Right forelimb (tissue), 1 donor: Measurements from ENCODE around the gene ZNF547.
"Not testable (repeated sequence)": the region's sequence is repeated elsewhere in the genome, so short reads cannot be mapped to it uniquely, and the experiment has no call there.

Source experiments
- DNase-seq: peaks from one replicate; pipeline ENCODE4 v3.0.0-alpha.2; 2018

Gene ZNF547

DNA sequence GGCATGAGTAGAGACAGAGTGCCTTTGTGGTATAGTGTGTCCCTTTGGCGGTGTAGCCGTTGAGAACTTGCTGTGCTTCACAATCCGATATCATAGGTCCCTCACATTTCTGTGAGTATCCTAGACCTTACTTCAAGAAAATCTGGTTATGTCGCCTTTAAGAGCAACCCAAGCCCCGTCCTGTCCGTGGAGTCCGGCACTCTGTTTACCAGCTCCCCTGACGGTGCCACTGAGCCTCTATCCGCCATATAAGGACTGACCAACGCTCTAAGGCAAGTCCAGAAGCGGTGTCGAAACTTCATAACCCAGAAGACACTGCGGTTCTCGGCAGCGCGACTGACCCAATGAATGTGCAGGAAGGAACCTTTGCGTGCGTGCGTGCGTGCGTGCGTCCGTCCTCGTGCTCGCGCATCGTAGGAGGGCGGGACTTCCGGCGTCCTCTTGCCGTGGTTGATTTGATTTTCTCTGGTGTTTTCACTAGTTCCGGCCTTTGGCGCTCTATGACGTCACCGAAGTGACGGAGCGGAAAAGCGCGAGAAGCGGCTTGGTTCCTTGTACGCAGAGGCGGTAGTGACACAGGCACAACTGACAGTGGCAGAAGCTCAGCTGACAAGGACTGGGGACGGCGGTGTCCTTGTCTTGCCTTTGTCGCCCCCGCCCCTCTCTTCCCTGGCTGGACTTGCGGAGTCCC, at the start of gene ZNF547, which contains the start of gene TRAPPC2B:
Gene ZNF547 (plus strand): TSS at position 555 of the 691 bp plus-strand sequence. CDS start 5,005 bp downstream, outside the sequence.
Gene TRAPPC2B (plus strand): TSS at position 555 of the 691 bp plus-strand sequence. CDS start 1,283 bp downstream, outside the sequence.
- peak; percentile 100 for DNase-seq

DNA sequence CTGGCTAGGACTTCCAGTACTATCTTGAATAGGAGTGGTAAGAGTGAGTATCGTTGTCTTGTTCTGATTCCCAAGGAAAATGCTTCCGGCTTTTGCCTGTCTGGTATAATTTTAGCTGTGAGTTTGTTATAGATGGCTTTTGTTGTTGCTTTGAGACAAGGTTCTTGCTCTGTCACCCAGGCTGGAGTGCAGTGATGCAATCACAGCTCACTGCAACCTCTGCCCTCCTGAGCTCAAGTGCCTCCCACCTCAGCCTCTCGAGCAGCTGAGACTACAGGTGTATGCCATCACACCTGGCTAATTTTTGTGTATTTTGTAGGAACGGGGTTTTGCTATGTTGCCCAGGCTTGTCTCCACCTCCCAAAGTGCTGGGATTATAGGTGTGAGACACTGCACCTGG, 49.2 kb upstream of the ZNF547 start:
- DNase-seq, result no peak

GRCh38 chr19:57317503-57317902, 45.8 kb upstream of the ZNF547 start:
- no peak for DNase-seq

DNA sequence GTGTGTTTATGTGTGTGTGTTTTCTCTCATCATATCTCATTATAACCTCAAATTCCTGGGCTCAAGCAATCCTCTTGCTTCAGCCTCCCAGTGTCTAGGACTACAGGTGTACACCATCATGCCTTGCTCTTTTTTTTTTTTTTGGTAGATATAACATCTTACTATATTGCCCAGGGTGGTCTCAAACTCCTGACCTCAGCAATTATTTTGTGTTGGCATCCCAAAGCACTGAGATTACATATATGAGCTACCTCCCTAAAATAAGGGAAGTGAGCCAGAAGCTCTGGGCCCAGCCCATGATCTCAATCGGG, 43.5 kb upstream of the ZNF547 start:
- no peak for DNase-seq

DNA sequence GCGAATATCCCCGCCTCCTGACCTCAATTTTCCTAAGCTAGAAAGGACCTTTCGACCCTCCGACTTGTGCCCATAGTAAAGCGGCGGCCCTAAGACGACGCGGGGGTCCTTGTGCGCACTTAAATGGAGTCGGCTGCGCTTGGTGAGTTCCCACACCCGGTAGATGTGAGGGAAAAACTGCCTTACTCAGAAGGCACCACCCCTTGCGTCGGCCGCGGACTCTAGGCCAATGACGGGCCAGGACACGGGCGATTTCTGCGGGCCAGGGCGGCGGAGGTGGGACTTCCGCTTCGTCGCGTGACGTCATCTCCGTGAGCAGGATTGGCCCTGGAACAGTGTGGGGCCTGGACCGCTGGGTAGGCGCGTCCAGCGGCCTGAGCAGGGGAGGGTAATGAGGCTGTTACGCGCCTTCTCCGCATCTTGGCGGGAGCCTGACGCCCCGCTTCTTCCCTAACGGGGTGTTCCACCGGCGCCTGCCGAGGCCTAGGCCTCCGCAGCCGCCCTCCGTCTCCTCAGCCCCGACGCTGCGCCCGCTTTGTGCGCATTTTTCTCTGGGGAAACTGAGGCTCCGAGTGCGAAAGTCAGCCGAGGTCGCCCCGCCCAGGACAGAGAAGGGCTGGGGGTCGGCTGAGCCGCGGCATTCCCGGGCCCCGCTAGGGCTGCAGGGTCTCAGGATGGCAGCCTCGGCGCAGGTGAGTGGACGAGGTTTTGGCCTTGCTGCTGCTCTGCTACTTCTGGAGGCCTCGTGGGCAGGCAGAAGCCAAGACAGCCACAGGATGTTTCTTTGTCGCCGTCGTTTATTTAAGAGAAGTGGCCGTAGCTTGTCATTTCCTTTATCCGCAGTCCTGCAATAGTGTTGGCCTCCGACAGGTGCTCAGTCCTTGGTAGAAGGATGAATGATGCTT, 42.9 kb upstream of the ZNF547 start, which contains the start of gene ZNF543:
Gene ZNF543 (plus strand): TSS at position 293 of the 905 bp plus-strand sequence. CDS start 382 bp downstream, at position 675.
- DNase-seq, result peak; percentile 97

DNA sequence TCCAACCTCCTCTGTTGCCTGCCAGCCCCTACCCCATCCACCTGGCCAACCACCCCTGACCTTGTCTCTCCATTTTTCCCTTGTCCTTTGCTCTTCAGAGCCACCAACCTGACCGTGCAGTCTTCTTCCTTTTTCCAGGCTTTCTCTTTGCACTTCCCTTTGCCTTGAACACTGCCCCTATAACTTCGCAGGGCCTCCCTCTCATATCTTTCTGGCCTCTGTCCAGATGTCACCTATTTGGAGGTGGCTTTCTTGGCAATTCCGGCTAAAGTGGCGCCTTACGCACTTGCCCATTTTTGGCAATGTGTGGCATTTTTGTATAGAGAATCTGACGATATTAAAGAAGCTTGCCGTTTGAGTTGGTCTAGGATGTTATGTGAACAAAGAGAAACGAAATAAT, 42.2 kb upstream of the ZNF547 start:
- no peak for DNase-seq

DNA sequence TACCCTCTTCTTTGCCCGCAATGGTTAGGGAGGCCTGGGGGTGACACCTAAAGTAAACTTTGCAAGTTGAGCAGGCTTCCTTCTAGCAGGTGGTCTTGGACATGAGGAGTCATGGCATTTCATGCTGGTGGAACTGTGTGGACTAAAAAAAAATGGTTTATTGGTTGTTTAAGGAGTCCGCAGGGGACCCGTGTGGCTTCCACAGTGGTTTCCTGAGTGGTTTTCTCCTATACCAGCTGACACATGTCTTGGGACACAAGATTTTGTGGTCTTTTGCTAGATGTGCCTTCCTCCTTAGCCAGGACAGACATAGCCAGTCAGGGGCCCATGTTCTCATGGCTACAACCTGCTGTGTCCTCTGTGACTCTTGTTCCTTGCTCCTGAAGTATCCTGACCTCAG, 41.6 kb upstream of the ZNF547 start:
- no peak for DNase-seq

- DNase-seq, result no peak
These were observed 38.4 kb upstream of the ZNF547 start for GRCh38 chr19:57324992-57325391.

DNA sequence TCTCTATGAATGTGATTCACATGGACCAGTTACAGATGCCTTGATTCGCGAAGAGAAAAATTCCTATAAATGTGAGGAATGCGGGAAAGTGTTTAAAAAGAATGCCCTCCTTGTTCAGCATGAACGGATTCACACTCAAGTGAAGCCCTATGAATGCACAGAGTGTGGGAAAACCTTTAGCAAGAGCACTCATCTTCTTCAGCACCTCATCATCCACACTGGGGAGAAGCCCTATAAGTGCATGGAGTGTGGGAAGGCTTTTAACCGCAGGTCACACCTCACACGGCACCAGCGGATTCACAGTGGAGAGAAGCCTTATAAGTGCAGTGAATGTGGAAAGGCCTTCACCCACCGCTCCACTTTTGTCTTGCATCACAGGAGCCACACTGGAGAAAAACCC, 35.4 kb upstream of the ZNF547 start:
- no peak for DNase-seq

DNA sequence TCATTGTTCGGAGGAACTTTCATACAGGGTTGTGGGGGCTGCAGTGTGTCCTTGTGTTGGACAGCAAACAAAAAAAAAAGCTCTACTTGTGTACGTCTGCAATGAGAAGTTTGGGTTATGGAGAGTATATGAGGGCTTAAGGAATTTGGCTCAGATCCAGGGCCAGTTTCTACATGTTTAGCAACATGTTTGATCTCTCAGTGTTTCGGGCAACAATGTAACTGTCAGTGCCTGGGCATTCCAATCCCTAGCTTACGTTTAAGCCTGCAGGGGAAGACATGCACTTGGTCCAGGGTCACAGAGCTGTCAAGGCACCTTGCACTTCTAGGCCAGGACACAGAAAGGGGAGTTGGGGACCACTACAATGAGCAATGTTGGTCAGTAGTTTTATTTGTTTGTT, 29.2 kb upstream of the ZNF547 start:
- DNase-seq, result no peak

DNA sequence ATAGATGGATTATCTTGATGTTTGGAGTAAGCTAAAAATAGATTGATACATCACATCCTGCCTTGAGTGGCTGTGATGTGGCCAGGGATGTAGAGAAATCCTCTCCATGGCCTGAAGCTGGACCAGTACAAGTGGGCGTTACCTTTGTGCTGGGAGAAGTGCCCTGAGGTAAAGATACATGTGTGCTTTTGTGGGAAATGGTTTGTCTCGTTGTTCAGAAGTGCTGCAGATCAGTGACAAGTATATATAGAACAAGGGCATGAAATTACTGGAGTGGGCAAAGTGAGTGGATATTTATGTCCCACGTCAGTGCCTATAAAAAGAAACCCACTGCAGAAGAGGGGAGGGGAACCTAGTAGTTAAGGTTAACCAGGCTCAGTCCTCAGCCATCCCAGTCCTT, 24.5 kb upstream of the ZNF547 start:
- DNase-seq, result no peak

DNA sequence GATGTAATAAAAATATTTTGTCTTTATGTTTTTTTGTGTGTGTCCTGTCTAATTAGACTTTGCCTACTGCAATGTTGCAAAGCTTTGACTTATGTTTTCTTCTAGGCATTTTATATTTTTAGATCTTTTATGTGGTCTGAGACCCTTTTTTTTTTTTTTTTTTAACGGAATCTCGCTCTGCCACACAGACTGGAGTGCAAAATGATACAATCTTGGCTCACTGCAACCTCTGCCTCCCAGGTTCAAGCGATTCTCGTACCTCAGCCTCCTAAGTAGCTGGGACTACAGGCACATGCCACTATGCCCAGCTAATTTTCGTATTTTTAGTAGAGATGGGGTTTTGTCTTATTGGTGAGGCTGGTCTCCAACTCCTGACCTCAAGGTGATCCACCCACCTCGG, 20.8 kb upstream of the ZNF547 start:
- DNase-seq, result no peak

DNA sequence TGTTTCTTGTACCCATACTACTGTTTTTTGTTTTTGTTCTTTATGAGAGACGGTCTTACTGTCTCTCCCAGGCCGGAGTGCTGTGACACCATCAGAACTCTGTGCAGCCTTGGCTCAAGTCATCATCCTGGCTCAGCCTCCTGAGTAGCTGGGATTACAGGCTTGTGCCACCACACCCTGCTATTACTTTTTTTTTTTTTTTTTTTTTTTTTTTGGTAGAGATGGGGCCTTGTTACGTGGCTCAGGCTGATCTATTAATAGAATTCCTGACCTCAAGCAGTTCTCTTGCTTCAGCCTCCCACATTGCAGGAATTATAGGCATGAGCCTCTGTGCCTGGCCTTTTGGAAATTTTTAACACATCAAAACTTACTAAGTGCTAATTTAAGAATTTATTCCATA, 15.2 kb upstream of the ZNF547 start:
- DNase-seq, result no peak

DNA sequence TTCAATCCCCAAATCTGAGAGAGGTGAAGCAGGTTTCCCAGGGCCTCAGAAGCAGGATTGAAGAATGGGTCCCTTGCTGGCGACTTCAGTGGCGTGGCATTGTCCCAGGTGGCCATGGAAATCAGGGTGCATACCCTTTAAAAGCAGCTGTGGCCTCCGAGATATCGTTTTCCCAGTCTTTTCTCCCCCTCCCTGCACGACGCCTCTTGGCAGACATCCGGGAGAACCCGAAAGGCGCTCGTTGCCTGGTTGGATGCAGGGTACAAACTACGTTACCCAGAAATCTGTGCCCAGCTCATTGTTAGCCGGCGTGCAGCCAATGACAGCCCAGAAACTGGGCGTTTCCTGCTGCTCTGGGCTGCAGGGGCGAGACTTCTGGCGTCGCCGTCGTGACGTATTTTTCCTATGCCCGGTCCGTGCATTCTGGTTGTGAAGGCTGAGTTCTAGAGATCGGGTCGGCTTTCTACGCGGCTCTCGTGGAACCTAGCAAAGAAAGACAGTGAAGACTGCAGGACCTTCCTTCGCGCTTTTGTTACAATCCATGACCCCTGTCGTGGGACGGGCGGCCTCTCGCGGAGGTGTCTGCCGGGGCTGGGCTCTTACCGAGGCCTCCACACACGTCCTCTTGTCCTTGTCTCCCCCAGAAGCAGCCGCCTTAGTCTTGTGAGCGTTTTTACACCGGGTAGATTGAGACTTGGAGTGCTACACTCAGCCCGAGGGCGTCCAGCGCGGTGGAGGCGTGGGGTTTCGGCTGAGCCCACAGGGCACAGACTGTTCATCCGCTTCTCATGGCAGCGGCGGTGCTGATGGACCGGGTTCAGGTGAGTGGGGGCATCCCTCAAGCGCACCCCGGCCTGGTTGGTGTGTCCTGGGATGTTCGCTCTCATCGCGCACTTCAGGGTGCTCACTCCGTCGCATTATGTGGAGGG, 12.2 kb upstream of the ZNF547 start, which contains the start of gene ZNF304:
Gene ZNF304 (plus strand): TSS at position 395 of the 929 bp plus-strand sequence. CDS start 394 bp downstream, at position 789.
- peak; percentile 96 for DNase-seq

DNA sequence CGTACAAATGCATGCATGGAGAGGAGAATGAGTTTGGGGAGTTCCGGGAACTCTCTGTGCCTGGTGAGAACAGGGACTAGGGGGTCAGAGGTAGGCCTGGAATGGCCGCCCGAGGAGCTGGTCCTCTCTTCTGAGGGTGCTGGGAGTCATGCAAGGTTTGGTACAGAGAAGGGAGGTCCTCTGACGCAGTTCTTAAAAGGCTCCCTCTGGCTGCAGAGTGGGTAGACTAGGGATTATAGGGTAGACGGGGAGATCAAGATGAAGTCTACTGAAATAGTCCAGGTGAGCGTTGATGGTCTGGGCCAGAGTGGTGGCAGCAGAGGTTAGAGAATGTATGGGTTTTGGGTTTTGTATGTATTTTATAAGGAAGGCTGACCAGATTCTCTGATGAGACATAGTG, 11.5 kb upstream of the ZNF547 start:
- DNase-seq, result no peak

- DNase-seq, result no peak
These were observed 7.4 kb upstream of the ZNF547 start for GRCh38 chr19:57355916-57356315.

DNA sequence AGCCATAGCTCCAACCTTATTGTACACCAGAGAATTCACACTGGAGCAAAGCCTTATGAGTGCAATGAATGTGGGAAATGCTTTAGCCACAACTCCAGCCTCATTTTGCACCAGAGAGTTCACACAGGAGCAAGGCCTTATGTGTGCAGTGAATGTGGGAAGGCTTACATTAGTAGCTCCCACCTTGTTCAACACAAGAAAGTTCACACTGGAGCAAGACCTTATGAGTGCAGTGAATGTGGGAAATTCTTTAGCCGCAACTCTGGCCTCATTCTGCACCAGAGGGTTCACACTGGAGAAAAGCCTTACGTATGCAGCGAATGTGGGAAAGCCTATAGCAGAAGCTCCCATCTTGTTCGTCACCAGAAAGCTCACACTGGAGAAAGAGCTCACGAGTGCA, 5.9 kb upstream of the ZNF547 start:
- no peak for DNase-seq

DNA sequence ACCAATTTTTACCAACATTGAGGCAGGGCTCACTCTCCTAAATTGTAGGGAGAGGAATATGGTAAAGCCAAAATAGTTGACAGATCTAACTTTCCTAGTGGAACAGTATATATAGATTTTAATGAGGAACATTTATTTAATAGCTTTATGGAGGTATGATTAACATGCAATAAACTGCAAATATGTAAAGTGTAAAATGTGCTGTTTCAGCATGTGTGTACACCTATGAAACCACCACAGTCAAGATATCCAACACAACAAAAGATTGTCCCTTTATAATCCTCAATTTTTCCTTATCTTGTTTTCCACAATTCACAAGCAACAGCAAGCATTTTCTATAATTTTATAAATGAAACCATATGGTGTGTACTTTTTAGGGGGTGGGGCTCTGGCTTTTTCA, 4.1 kb upstream of the ZNF547 start:
- DNase-seq, result no peak

DNA sequence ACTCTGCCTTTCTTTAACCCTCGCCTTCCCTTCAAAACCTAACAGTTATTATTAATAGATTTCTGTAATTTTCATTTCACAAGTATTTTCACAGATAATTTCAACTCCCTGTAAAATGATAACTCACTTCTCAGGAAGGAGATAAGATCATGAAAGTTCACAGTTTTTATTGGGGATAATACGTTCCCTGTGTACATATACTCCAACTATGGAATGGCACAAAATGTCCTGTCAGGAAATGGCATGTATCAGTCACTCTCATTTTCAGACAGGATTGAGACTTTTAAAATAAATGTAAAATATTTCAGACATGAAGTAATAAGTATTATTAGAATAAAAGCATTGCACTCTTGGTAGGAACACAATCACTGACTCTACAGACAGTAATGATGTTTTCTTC, 932 bp upstream of the ZNF547 start:
- DNase-seq, result no peak

DNA sequence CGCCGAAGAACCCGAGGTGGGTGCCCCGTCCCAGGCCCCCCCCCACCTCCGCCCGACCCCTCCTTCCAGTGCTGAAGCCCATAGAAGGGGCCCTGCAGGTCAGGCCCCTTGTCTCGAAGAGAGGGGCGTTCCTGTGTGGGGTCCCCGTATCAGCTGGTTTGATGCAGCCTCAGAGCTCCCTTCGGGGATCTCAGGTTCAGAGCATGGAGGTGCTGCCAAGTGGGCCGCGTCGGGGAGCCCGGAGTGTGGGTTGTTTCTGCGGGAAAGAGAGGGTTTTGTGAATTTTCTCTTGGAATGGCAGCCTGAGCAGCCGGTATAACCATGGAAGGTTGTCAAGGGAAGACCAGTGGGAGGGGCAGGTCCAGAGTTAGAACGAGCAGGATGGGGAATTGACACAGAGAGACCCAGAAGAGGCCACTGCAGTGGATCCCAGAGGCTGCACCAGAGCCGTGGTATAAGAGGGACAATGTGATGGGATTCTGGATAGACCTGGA, 384 bp downstream of the ZNF547 start:
- DNase-seq, result no peak

DNA sequence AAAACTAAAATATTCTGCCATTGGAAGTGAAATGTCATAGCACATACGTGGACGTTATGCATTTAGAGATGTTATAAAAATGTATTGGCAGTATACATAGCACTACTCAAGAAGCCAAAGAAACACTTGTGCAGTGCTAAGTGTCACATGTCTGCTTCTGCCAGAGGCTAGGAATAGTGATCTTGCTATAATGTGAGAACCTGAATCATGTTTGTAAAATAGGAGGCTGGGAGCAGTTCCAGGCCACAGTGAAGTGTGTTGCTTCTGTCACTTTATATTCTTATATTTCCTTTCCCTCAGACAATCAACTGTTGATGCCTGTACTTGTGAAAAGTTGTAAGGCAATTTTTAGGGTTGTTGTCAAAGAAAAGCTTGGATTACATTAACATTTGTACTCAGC, 3.4 kb downstream of the ZNF547 start:
- no peak for DNase-seq

- DNase-seq, result no peak
These were observed 10.8 kb downstream of the ZNF547 start for GRCh38 chr19:57374179-57374578.

- not testable (repeated sequence) for DNase-seq
These were observed 11.3 kb downstream of the ZNF547 start for GRCh38 chr19:57374647-57375046.
